ENCODE measurements around the gene JMJD8. TPM values are rescaled to one million over a fixed set of nuclear protein-coding genes. Genes with fewer than 3 reads are reported as not detected.
A peak's percentile ranks its signal among the peaks of the same experiment; 100 is the strongest.

The JMJD8 gene
- polyA plus RNA-seq, 3 donors = 28.7 to 45.3 (median 33.5) TPM

DNA sequence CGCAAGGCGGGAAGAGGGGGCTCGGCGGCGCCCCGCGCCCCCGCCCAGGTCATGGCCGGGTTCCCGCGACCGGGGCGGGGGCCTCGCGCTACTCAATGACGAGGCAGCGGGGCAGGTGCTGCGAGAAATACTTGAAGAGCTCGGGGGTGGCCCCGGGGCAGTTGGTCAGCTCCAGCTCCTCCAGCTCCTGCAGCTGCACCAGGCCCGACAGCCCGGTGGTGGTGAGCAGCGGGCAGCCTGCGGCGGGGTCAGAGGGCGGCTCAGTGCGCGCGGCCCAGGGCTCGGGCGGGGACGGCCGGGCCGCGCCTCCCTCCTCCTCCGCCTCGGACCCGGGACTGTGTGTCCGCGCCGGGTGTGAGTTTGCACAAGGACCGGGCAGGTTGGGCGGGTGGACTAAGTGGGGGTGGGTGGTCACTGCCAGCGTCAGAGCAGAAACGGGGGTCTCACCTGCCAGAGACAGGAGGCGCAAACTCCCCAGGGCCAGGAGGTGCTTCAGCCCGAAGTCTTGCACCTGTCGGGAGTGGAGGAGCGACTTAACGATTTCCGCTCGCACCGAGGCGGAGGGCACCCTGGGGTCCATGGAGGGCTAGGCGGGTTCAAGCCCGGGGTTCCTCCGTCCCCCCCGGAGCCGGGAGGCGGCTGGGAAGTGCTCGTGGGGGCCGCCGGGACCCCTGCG lies 10.2 kb upstream of the JMJD8 start:
- WGBS (ENCODE audit: insufficient coverage) = 2% methylated on average over 47 of the region's 64 CpGs
- DNase-seq = no peak
- H3K4me1 ChIP-seq (ENCODE audit: control insufficient read depth in 1 of 2, insufficient read depth in 2 of 2, low read length in 2 of 2) = peaks cover 26 to 36% of the 10 kb centered on the region in 2 donors

DNA sequence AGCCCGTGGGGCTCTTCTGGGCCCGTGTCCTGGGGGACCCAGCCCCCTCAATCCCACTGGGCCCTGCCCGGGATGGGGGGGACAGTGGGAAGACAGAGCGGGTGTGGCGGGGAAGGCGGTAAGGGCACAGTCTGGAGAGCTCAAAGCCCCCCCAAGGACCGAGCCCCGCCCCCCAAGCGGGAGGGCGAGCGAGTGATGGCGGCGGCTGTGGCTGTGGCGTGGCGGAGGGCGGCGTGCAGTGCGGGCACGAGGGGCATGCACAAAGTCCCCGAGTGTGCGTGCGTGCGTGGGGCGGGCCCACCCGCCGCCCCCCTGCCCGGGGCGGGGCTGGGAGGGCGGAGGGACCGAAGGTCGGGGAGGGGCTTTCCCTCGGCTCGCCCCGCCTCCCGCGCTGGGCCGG lies 9.6 kb upstream of the JMJD8 start:
- peaks cover 20 to 54% of the 10 kb centered on the region in 2 donors for H3K27me3 ChIP-seq (ENCODE audit: control insufficient read depth in 2 of 2, insufficient read depth in 2 of 2, low read length in 2 of 2)
- WGBS (ENCODE audit: insufficient coverage) = 4% methylated on average over 31 of the region's 37 CpGs
- H3K27me3 Mint-ChIP-seq (ENCODE audit: low read depth in 3 of 3) = peaks cover 57 to 77% (median 69%) of the 10 kb centered on the region in 3 donors
- H3K9me3 Mint-ChIP-seq = peaks cover 6 to 32% (median 8%) of the 10 kb centered on the region in 7 donors
- H3K9ac ChIP-seq (ENCODE audit: insufficient read depth, low read length, poor library complexity, severe bottlenecking) = no peak overlapping the region
- H3K36me3 Mint-ChIP-seq = peaks cover 4 to 5% of the 10 kb centered on the region in 2 donors
- no peak for DNase-seq
- H2AFZ ChIP-seq (ENCODE audit: insufficient read depth, low read depth, low read length, poor library complexity, severe bottlenecking) = no peak overlapping the region
- H3K4me1 ChIP-seq (ENCODE audit: control insufficient read depth in 1 of 2, insufficient read depth in 2 of 2, low read length in 2 of 2) = peaks cover 31 to 42% of the 10 kb centered on the region in 2 donors
- no peaks in the 10 kb centered on the region for H3K36me3 ChIP-seq (replicated peaks in 1 of 2; ENCODE audit: control insufficient read depth in 1 of 2, insufficient read depth in 2 of 2, low read length in 2 of 2)
- no peak overlapping the region for H3K27ac Mint-ChIP-seq
- H3K4me2 ChIP-seq (replicated peaks; ENCODE audit: extremely low read depth, low read length, poor library complexity, severe bottlenecking) = peak overlapping the region; percentile 76
- peaks cover 22% of the 10 kb centered on the region for H3K4me1 Mint-ChIP-seq
- no peak overlapping the region for H3K27ac ChIP-seq (ENCODE audit: low read depth in 1 of 2, low read length in 2 of 2)
- peaks cover 3% of the 10 kb centered on the region for H4K20me1 ChIP-seq (ENCODE audit: insufficient read depth, low read length)
- no peaks in the 10 kb centered on the region for H3K79me2 ChIP-seq (ENCODE audit: insufficient read depth, low read length)
- H3K4me3 ChIP-seq (replicated peaks in 1 of 3; ENCODE audit: low read depth in 2 of 3, low read length in 3 of 3) = no peak overlapping the region
- H3K9me3 ChIP-seq (replicated peaks in 1 of 2; ENCODE audit: control insufficient read depth in 1 of 2, insufficient read depth in 1 of 2, low read length in 2 of 2) = peaks cover 0 to 4% of the 10 kb centered on the region in 2 donors
- TF ChIP-seq, protein P1, sequence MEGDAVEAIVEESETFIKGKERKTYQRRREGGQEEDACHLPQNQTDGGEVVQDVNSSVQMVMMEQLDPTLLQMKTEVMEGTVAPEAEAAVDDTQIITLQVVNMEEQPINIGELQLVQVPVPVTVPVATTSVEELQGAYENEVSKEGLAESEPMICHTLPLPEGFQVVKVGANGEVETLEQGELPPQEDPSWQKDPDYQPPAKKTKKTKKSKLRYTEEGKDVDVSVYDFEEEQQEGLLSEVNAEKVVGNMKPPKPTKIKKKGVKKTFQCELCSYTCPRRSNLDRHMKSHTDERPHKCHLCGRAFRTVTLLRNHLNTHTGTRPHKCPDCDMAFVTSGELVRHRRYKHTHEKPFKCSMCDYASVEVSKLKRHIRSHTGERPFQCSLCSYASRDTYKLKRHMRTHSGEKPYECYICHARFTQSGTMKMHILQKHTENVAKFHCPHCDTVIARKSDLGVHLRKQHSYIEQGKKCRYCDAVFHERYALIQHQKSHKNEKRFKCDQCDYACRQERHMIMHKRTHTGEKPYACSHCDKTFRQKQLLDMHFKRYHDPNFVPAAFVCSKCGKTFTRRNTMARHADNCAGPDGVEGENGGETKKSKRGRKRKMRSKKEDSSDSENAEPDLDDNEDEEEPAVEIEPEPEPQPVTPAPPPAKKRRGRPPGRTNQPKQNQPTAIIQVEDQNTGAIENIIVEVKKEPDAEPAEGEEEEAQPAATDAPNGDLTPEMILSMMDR (IDR thresholded peaks at IDR 0.05) = no peak
- peak overlapping the region in 1 of 2 donors; percentile 75 for H3K4me3 Mint-ChIP-seq
- intact Hi-C loops (cut with micrococcal nuclease) = no loop called here

More for the DNA sequence above, 10.2 kb upstream of the JMJD8 start:
- Mint-ChIP-seq H3K36me3 (peaks cover 4 to 5% of the 10 kb centered on the region in 2 donors), H3K27ac (no peak overlapping the region), H3K4me1 (peaks cover 18% of the 10 kb centered on the region), H3K27me3 (ENCODE audit: low read depth in 3 of 3) (peaks cover 57 to 83% (median 74%) of the 10 kb centered on the region in 3 donors), H3K4me3 (peak overlapping the region; percentile 51 to 84), H3K9me3 (peaks cover 6 to 32% (median 8%) of the 10 kb centered on the region in 7 donors)
- Histone ChIP-seq H3K27me3 (ENCODE audit: control insufficient read depth in 2 of 2, insufficient read depth in 2 of 2, low read length in 2 of 2) (peaks cover 20 to 59% of the 10 kb centered on the region in 2 donors), H3K9me3 (replicated peaks in 1 of 2; ENCODE audit: control insufficient read depth in 1 of 2, insufficient read depth in 1 of 2, low read length in 2 of 2) (peaks cover 0 to 4% of the 10 kb centered on the region in 2 donors), H3K4me2 (replicated peaks; ENCODE audit: extremely low read depth, low read length, poor library complexity, severe bottlenecking) (peak overlapping the region; percentile 76), H3K79me2 (ENCODE audit: insufficient read depth, low read length) (no peaks in the 10 kb centered on the region), H3K36me3 (replicated peaks in 1 of 2; ENCODE audit: control insufficient read depth in 1 of 2, insufficient read depth in 2 of 2, low read length in 2 of 2) (no peaks in the 10 kb centered on the region), H2AFZ (ENCODE audit: insufficient read depth, low read depth, low read length, poor library complexity, severe bottlenecking) (no peak overlapping the region), H4K20me1 (ENCODE audit: insufficient read depth, low read length) (no peaks in the 10 kb centered on the region), H3K4me3 (replicated peaks in 1 of 3; ENCODE audit: low read depth in 2 of 3, low read length in 3 of 3) (no peak overlapping the region), H3K27ac (ENCODE audit: low read depth in 1 of 2, low read length in 2 of 2) (no peak overlapping the region), H3K9ac (ENCODE audit: insufficient read depth, low read length, poor library complexity, severe bottlenecking) (no peak overlapping the region)
- intact Hi-C loops (cut with micrococcal nuclease) = no loop called here
- TF ChIP-seq, protein P1 (IDR thresholded peaks at IDR 0.05) = no peak
